GM23248 (cell line): ENCODE data around the gene RGR.

ENCODE experiments used
- EZH2 ChIP-seq: fragments of 200-600 bp; sonication (generic); IDR thresholded peaks from 2 replicates; pipeline ENCODE4 v1.6.1; 2018; ENCODE audit warnings: antibody characterized with exemption, mild to moderate bottlenecking; ENCODE audit not compliant: insufficient read depth, poor library complexity, severe bottlenecking
- EZH2phosphoT487 ChIP-seq: fragments of 200-600 bp; sonication (generic); IDR thresholded peaks from 2 replicates; pipeline ENCODE4 v1.6.1; 2018; ENCODE audit warnings: antibody characterized with exemption, moderate library complexity, mild to moderate bottlenecking, low read depth; ENCODE audit not compliant: insufficient read depth

DNA sequence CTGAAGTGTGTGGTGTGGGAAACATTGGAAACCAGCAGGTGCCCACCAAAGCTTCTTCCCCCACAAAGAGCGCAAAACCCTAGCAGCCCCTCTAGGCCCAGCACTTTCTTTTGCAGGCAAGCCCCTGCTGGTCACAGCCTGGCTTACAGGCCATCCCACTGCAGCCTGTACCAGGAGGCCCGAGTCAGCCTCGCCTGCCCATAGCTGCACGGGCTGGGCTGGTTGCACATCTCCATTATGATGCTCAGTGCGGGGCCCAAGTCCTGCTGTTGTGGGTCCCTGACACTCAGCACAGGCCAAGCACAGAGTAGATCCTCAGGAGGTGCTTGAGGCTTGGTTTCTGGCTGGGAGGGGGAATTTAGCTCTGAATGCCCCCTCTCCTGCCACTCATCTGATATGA, 42.5 kb upstream of the RGR start:
- TF ChIP-seq EZH2 (no peak), EZH2phosphoT487 (no peak)
